HepG2 (cell line): ENCODE results near the gene PKDREJ. TPM values are rescaled to one million over a fixed set of nuclear protein-coding genes. Genes with fewer than 3 reads are reported as not detected.
A peak's percentile ranks its signal among the peaks of the same experiment; 100 is the strongest.

Source experiments
- ATAC-seq: fragments of 200-7000 bp; cut with Tn5 transposase; 3 replicates; pipeline ENCODE4 v1.9.1; 2020; ENCODE audit warnings: mild to moderate bottlenecking, moderate library complexity
- BruUV-seq: library from RNA; stranded (reverse); fragments of 400-500 nt; replicated peaks from 2 replicates; lab custom pipeline; 2021; lab: Mats Ljungman, UMichigan
- CTCF ChIA-PET: fragments of 300-600 bp; formaldehyde crosslinking; extraction: SDS; loops from one replicate; lab custom pipeline; 2021; ENCODE audit warnings: low total read pairs, inconsistent platforms, low intra/inter-chr PET ratio; lab: Yijun Ruan, JAX
- POLR2A ChIA-PET: fragments of 350-600 bp; sonication (Branson Sonifier 250); formaldehyde crosslinking; loops from one replicate; lab custom pipeline; 2020; ENCODE audit warnings: antibody characterized with exemption, inconsistent platforms; lab: Yijun Ruan, JAX
- DNase-seq: peaks from one replicate; pipeline ENCODE4 v3.0.0-alpha.2; 2015; ENCODE audit warnings: low spot score
- FAIRE-seq: peaks from 3 replicates; lab custom pipeline; 2011; peaks lifted over from hg19 to GRCh38; lab: Jason Lieb, UNC
- H2AFZ ChIP-seq: one replicate; pipeline ENCODE4 v1.6.1; 2011; ENCODE audit warnings: low read length, inconsistent platforms
- H3K27ac ChIP-seq: fragments of 300-600 bp; 3 replicates; pipeline ENCODE4 v1.8.0; 2011; ENCODE audit warnings: mixed run types, mild to moderate bottlenecking, mixed read lengths, low read length, inconsistent platforms; ENCODE audit not compliant: insufficient read depth; ENCODE audit errors: extremely low read length
- H3K27me3 ChIP-seq, 2 experiments: fragments of 200-600 bp in 1 of 2; 2 replicates in 1 of 2; 3 replicates in 1 of 2; pipeline versions ENCODE4 v1.6.0 to v1.8.0; 2011; ENCODE audit warnings: low read length in 2 of 2, mild to moderate bottlenecking in 2 of 2, moderate library complexity in 2 of 2, inconsistent platforms in 1 of 2; ENCODE audit not compliant: insufficient read depth in 2 of 2, control insufficient read depth in 1 of 2
- H3K36me3 ChIP-seq, 2 experiments: fragments of 200-600 bp in 1 of 2; replicated peaks in 1 of 2; 2 replicates in 1 of 2; 3 replicates in 1 of 2; pipeline versions ENCODE4 v1.5.1 to v1.8.0; 2011; ENCODE audit warnings: low read length in 2 of 2, inconsistent platforms in 1 of 2; ENCODE audit not compliant: insufficient read depth in 2 of 2, control insufficient read depth in 1 of 2
- H3K4me1 ChIP-seq: 2 replicates; pipeline ENCODE4 v1.5.1; 2012; ENCODE audit warnings: low read length, inconsistent platforms; ENCODE audit not compliant: insufficient read depth
- H3K4me2 ChIP-seq: 2 replicates; pipeline ENCODE4 v1.6.0; 2011; ENCODE audit warnings: low read depth, low read length, inconsistent platforms
- H3K4me3 ChIP-seq, 3 experiments: fragments of 200-600 bp in 1 of 3; sonication (generic), shearing (Covaris generic) in 1 of 3; replicated peaks in 1 of 3; 2 replicates each; pipeline ENCODE4 v1.5.1; 2011 to 2016; ENCODE audit warnings: low read length in 3 of 3, inconsistent platforms in 2 of 3, low read depth in 2 of 3, mild to moderate bottlenecking in 2 of 3, control low read depth in 1 of 3, mixed read lengths in 1 of 3; ENCODE audit not compliant: insufficient read depth in 1 of 3
- H3K79me2 ChIP-seq: one replicate; pipeline ENCODE4 v1.6.1; 2011; ENCODE audit warnings: low read length, inconsistent platforms; ENCODE audit not compliant: insufficient read depth
- H3K9ac ChIP-seq: 2 replicates; pipeline ENCODE4 v1.6.0; 2011; ENCODE audit warnings: mild to moderate bottlenecking, low read depth, low read length, inconsistent platforms; ENCODE audit not compliant: insufficient read depth
- H3K9me3 ChIP-seq: 2 replicates; pipeline ENCODE4 v1.5.1; 2012; ENCODE audit warnings: mild to moderate bottlenecking, low read length
- H4K20me1 ChIP-seq: 2 replicates; pipeline ENCODE4 v1.6.0; 2011; ENCODE audit warnings: inconsistent platforms, mild to moderate bottlenecking, low read length, moderate library complexity; ENCODE audit not compliant: insufficient read depth
- GLI4 ChIP-seq: sonication (generic); formaldehyde crosslinking; IDR thresholded peaks from 2 replicates; pipeline ENCODE4 v1.5.1; 2020; ENCODE audit warnings: missing genetic modification reagents, mild to moderate bottlenecking, moderate library complexity, borderline replicate concordance
- GPN1 ChIP-seq: sonication (generic); formaldehyde crosslinking; IDR thresholded peaks from 2 replicates; pipeline ENCODE4 v1.5.1; 2020; ENCODE audit warnings: missing genetic modification reagents, borderline replicate concordance
- HOXA9 ChIP-seq: sonication (generic); formaldehyde crosslinking; IDR thresholded peaks from 2 replicates; pipeline ENCODE4 v1.8.1; 2022; ENCODE audit warnings: missing genetic modification reagents, mild to moderate bottlenecking, moderate library complexity, borderline replicate concordance
- NFE2 ChIP-seq: sonication (generic); formaldehyde crosslinking; IDR thresholded peaks from 2 replicates; pipeline ENCODE4 v1.4.0; 2020; ENCODE audit warnings: missing genetic modification reagents
- ZNF761 ChIP-seq: sonication (generic); formaldehyde crosslinking; conservative IDR thresholded peaks from 2 replicates; pipeline ENCODE4 v1.4.0; 2020; ENCODE audit warnings: mild to moderate bottlenecking, missing genetic modification reagents
- ZNF816 ChIP-seq: sonication (generic); formaldehyde crosslinking; IDR thresholded peaks from 2 replicates; pipeline ENCODE4 v1.8.0; 2022; ENCODE audit warnings: missing genetic modification reagents, mild to moderate bottlenecking, borderline replicate concordance
- WGBS: methylation state at CpG from one replicate; pipeline ENCODE4 v1.1.6; 2017; ENCODE audit warnings: low lambda C conversion rate; 5-methylcytosine and 5-hydroxymethylcytosine counted together
- in situ Hi-C: cut with HindIII; loops from 2 replicates; pipeline ENCODE4 v1.10.0; 2017; ENCODE audit warnings: low pct_unique_long_range_greater_than_20kb; ENCODE audit not compliant: extremely low pct_ligation_motif_present
- intact Hi-C: fragments of 100-400 bp; cut with micrococcal nuclease; formaldehyde crosslinking; loops from one replicate; pipeline ENCODE4 v1.10.0; 2022; ENCODE audit not compliant: unreplicated experiment
- polyA plus RNA-seq, 8 experiments: library from polyadenylated mRNA; depleted of rRNA in 3 of 8; stranded (reverse) in 7 of 8; unstranded in 1 of 8; fragments of >200 nt; fragmentation: Illumina TruSeq in 4 of 8; extraction: Trizol in 4 of 8; gene quantifications; 2 replicates each; pipeline versions ENCODE4 v1.2.1 to v1.2.3, GENCODE V29; 2011 to 2016; ENCODE audit warnings: low read depth in 4 of 8, missing spikeins in 1 of 8, mixed read lengths in 1 of 8; ENCODE audit not compliant: insufficient read depth in 1 of 8
- total RNA-seq, 5 experiments: library from RNA; depleted of rRNA; stranded (reverse); fragments of >200 nt; fragmentation: Illumina TruSeq; extraction: Trizol; gene quantifications; 2 replicates each; pipeline ENCODE4 v1.2.3, GENCODE V29; 2016; ENCODE audit warnings: low read depth in 1 of 5
- TF ChIP-seq, protein P1 (sequence below): sonication (generic); formaldehyde crosslinking; IDR thresholded peaks from 2 replicates; pipeline ENCODE4 v1.4.0; 2020; ENCODE audit warnings: mild to moderate bottlenecking, missing genetic modification reagents, borderline replicate concordance
- TF ChIP-seq, protein P2 (sequence below): sonication (generic); formaldehyde crosslinking; IDR thresholded peaks from 2 replicates; pipeline ENCODE4 v1.8.0; 2023; ENCODE audit warnings: mild to moderate bottlenecking, missing genetic modification reagents
- TF ChIP-seq, protein P3 (sequence below): sonication (generic); formaldehyde crosslinking; IDR thresholded peaks from 2 replicates; pipeline ENCODE4 v1.9.0; 2021; ENCODE audit warnings: missing genetic modification reagents, mild to moderate bottlenecking, borderline replicate concordance
- TF ChIP-seq, protein P4 (sequence below): sonication (generic); formaldehyde crosslinking; IDR thresholded peaks from 2 replicates; pipeline ENCODE4 v1.4.0; 2020; ENCODE audit warnings: missing genetic modification reagents

PKDREJ gene
- total and polyA plus RNA-seq, 2 of the 13 experiments (the other 11 are each of a cell fraction or from before 2014, with no cell fraction given), result not detected

DNA sequence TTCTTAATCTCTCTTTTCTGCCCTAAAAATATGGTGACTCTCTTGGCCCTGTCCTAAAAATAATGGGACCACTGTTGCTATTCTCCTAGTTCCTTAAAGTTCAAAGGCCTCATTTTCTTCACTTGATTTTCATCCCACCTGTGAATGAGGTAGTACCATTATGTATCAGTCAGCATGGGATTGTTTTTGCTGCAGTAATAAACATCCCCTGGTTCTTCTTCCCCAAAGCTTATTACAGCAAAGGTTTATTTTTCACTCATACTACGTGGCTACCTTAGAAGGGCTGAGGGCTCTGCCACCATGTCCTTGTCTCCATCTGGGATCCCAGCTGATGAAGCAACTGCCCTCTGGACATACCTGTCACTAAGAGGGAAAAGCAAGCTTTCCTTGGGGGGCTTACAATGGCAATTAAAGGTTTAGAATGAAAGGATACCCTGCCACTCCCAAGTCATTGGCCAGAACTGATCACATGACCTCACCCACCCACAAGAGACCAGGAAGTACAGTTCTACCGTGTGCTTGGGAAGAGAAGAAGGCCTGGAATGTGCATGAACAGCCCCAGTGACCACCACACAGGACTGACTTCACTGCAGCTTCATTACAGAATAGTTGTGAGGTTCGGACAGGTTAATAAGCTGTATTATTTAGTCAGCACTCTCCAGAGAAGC is 12.4 kb upstream of the PKDREJ start:
- Histone ChIP-seq H3K36me3 (peaks cover 50 to 92% of the 10 kb centered on the region in 2 experiments), H3K9me3 (no peaks in the 10 kb centered on the region), H3K4me1 (peaks cover 2% of the 10 kb centered on the region; the same call in 1 of the 2 replicates), H3K9ac (no peak overlapping the region), H3K4me3 (no peak overlapping the region), H4K20me1 (peaks cover 22% of the 10 kb centered on the region), H3K27ac (no peak overlapping the region), H3K79me2 (peaks cover 5% of the 10 kb centered on the region), H3K27me3 (no peaks in the 10 kb centered on the region), H2AFZ (no peak overlapping the region), H3K4me2 (no peak overlapping the region)
- CTCF ChIA-PET, result no interaction called here
- in situ Hi-C loops, result no loop called here
- peak; percentile 9; the same call in 1 of the 3 replicates for ATAC-seq
- DNase-seq, result no peak
- no peak for FAIRE-seq
- WGBS, result 88% methylated on average over 3 of the region's 3 CpGs
- no TSS peak for BruUV-seq
- intact Hi-C loops, result no loop called here
- POLR2A ChIA-PET, result interaction anchor here (1.3 to 6.2 kb wide), 2 partner anchors 7 to 10 kb away, joined by 4 to 41 read pairs; partner anchors contain the start of gene TTC38
- TF ChIP-seq, protein P1, sequence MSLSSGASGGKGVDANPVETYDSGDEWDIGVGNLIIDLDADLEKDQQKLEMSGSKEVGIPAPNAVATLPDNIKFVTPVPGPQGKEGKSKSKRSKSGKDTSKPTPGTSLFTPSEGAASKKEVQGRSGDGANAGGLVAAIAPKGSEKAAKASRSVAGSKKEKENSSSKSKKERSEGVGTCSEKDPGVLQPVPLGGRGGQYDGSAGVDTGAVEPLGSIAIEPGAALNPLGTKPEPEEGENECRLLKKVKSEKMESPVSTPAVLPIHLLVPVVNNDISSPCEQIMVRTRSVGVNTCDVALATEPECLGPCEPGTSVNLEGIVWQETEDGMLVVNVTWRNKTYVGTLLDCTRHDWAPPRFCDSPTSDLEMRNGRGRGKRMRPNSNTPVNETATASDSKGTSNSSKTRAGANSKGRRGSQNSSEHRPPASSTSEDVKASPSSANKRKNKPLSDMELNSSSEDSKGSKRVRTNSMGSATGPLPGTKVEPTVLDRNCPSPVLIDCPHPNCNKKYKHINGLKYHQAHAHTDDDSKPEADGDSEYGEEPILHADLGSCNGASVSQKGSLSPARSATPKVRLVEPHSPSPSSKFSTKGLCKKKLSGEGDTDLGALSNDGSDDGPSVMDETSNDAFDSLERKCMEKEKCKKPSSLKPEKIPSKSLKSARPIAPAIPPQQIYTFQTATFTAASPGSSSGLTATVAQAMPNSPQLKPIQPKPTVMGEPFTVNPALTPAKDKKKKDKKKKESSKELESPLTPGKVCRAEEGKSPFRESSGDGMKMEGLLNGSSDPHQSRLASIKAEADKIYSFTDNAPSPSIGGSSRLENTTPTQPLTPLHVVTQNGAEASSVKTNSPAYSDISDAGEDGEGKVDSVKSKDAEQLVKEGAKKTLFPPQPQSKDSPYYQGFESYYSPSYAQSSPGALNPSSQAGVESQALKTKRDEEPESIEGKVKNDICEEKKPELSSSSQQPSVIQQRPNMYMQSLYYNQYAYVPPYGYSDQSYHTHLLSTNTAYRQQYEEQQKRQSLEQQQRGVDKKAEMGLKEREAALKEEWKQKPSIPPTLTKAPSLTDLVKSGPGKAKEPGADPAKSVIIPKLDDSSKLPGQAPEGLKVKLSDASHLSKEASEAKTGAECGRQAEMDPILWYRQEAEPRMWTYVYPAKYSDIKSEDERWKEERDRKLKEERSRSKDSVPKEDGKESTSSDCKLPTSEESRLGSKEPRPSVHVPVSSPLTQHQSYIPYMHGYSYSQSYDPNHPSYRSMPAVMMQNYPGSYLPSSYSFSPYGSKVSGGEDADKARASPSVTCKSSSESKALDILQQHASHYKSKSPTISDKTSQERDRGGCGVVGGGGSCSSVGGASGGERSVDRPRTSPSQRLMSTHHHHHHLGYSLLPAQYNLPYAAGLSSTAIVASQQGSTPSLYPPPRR, result no peak
- TF ChIP-seq, protein P2, sequence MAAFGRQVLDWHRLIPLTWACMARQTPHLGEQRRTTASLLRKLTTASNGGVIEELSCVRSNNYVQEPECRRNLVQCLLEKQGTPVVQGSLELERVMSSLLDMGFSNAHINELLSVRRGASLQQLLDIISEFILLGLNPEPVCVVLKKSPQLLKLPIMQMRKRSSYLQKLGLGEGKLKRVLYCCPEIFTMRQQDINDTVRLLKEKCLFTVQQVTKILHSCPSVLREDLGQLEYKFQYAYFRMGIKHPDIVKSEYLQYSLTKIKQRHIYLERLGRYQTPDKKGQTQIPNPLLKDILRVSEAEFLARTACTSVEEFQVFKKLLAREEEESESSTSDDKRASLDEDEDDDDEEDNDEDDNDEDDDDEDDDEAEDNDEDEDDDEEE (CRISPR knock-in tag), result no peak
- no peak for TF ChIP-seq GPN1 (CRISPR knock-in tag)
- no peak for TF ChIP-seq HOXA9 (CRISPR knock-in tag)
- no peak for TF ChIP-seq ZNF816 (CRISPR knock-in tag)
- TF ChIP-seq, protein P3, sequence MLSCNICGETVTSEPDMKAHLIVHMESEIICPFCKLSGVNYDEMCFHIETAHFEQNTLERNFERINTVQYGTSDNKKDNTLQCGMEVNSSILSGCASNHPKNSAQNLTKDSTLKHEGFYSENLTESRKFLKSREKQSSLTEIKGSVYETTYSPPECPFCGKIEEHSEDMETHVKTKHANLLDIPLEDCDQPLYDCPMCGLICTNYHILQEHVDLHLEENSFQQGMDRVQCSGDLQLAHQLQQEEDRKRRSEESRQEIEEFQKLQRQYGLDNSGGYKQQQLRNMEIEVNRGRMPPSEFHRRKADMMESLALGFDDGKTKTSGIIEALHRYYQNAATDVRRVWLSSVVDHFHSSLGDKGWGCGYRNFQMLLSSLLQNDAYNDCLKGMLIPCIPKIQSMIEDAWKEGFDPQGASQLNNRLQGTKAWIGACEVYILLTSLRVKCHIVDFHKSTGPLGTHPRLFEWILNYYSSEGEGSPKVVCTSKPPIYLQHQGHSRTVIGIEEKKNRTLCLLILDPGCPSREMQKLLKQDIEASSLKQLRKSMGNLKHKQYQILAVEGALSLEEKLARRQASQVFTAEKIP (CRISPR knock-in tag), result no peak
- TF ChIP-seq, protein P4, sequence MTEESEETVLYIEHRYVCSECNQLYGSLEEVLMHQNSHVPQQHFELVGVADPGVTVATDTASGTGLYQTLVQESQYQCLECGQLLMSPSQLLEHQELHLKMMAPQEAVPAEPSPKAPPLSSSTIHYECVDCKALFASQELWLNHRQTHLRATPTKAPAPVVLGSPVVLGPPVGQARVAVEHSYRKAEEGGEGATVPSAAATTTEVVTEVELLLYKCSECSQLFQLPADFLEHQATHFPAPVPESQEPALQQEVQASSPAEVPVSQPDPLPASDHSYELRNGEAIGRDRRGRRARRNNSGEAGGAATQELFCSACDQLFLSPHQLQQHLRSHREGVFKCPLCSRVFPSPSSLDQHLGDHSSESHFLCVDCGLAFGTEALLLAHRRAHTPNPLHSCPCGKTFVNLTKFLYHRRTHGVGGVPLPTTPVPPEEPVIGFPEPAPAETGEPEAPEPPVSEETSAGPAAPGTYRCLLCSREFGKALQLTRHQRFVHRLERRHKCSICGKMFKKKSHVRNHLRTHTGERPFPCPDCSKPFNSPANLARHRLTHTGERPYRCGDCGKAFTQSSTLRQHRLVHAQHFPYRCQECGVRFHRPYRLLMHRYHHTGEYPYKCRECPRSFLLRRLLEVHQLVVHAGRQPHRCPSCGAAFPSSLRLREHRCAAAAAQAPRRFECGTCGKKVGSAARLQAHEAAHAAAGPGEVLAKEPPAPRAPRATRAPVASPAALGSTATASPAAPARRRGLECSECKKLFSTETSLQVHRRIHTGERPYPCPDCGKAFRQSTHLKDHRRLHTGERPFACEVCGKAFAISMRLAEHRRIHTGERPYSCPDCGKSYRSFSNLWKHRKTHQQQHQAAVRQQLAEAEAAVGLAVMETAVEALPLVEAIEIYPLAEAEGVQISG (CRISPR knock-in tag), result no peak
- TF ChIP-seq GLI4 (CRISPR knock-in tag), result no peak
- no peak for TF ChIP-seq ZNF761
- no peak for TF ChIP-seq NFE2 (CRISPR knock-in tag)
